Measurements from ENCODE around the gene TMEM175.
"Not testable (repeated sequence)": the region's sequence is repeated elsewhere in the genome, so short reads cannot be mapped to it uniquely, and the experiment has no call there.

TMEM175 gene

DNA sequence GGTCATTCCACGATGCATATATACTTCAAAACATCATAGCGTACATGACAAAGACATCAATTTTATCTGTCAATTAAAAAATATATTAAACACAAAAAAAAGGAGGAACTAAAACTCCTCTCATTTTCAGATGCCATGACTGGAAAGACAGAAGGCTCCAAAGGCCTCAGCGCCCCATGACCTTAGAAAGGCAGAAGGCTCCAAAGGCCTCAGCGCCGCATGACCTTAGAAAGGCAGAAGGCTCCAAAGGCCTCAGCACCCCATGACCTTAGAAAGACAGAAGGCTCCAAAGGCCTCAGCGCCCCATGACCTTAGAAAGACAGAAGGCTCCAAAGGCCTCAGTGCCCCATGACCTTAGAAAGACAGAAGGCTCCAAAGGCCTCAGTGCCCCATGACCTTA lies 13.7 kb upstream of the TMEM175 start:
- not testable (repeated sequence) for DNase-seq

GRCh38 chr4:919004-919680 lies 13.1 kb upstream of the TMEM175 start:
- not testable (repeated sequence) for DNase-seq

DNA sequence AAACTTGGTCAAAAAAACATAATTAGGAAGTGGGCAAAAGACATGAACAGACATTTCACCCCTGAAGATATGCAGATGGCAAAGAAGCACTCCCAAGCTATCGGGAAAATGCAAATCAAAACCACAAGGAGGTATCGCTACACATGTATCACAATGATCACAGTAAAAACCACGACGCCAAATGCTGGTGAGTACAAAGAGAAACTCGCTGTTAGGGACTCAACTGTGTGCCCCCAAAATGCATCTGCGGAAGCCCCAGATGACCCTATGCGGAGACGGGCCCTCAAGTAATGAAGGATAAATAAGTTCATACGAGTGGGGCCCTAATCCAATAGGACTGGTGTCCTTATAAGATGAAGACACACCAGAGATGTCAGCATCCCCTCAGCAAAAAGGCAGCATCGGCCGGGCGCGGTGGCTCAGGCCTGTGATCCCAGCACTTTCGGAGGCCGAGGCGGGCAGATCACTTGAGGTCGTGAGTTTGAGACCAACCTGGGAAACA lies 10.4 kb upstream of the TMEM175 start:
- DNase-seq: no peak

DNA sequence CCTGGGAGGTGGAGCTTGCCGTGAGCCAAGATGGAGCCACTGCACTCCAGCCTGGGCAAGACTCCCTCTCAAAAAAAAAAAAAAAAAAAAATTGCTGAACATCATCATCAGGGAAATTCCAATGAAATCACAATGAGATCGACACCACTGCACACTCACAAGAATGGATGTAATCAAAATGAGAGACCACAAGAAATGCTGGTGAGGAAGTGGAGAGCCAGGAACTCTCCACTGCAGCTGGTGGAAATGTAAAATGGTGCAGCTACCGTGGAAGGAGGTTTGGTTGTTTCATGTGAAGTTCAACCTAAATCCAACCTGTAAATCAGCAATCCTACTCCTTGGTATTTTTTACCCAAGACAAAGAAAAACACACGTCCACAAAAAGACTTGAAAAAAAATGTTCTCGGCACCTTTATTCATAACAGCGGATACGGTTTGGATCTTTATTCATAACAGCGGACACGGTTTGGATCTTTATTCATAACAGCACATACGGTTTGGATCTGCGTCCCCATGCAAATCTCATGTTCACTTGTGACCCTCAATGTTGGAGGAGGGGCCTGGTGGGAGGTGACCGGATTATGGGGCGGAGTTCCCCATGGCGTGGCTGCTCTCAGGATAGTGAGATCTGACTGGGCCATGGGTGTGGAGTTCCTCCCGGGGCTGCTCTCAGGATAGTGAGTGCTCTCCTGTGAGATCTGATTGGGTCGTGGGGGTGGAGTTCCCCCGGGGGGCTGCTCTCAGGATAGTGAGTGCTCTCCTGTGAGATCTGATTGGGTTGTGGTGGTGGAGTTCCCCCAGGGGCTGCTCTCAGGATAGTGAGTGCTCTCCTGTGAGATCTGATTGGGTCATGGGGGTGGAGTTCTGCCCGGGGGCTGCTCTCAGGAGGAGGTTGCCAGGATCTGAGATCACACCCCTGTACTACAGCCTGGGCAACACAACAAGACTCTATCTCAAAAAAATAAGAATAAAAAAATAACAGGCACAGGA lies 7.9 kb upstream of the TMEM175 start:
- no peak for DNase-seq

- no peak for DNase-seq
These were observed 7.1 kb upstream of the TMEM175 start for GRCh38 chr4:925171-925570.

DNA sequence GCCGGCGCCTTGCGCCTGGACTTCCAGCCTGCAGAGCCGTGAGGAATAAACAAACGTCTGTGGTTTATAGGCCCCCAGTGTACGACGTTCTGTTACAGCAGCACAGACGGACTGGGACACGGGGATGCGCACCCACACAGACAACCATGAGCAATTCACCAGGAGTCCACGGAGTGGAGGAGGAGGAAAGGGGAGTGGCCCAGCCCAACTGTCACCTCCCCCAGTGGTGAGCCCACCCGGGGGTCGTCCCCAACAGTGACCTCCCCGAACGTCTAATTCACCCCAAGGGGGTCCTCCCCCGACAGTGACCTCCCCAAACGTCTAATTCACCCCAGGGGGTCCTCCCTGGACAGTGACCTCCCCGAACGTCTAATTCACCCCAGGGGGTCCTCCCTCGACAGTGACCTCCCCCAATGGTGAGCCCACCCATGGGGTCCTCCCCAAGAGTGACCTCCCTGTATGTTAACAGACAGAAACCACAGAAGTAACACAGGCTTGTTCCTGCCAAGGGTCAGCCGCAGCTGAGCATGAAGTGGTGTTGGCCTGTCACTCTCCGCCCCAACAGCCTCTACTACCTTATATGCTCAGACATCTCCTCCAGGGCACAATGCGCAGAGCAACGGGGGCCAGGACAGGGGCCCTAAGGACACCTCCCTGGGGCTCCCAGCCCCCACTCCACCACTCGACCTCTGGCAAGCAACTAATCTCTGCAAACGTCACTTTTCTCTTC lies 6.3 kb upstream of the TMEM175 start:
- DNase-seq: no peak

DNA sequence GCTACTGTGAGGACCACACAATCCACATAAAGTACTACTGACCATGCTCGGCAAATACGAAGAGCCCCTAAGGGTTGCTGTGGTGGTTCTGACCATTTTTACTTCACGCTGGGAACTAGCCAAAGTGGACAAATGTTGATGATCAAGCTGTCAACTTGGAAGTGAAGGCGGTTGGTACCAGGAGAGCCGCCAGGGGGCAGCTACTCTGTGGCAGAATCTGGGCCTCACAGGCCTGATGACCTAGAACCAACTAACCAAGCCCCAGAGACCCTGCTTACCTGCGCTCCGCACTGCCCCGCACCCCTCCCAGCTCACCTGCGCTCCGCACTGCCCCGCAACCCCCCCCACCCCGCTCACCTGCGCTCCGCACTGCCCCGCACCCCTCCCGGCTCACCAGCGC lies 5.7 kb upstream of the TMEM175 start:
- DNase-seq: no peak

GRCh38 chr4:927566-927965 lies 4.7 kb upstream of the TMEM175 start:
- not testable (repeated sequence) for DNase-seq

DNA sequence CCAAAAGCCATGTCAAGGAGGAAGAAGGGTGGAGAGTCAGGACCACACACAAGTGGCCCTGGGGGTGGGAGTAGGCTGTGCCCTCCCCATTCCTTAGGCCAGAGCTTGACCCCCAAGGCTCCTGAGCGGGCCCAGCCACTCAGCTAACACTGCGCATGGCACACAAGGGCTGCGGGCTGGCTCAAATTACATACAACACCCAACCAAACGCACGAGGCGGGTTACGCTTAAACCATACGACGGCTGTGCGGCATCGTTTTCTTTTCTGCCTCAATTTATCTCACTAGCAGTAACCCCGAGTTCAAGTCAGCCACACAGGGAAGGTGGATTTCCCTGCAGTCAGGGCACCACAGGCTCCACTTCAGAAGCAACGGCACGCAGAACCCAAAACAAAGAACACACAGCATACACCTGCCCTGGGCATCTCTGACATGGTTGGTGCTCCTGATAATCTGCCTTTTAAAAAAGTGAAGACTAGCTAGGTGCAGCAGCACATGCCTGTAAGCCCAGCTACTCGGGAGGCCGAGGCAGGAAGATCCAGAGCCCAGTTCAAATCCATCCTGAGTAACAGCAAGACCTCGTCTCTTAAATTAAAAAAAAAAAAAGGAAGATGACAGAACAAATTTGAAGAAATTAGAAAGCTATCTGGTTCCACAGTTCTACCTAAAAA lies 3.0 kb upstream of the TMEM175 start:
- DNase-seq: no peak

GRCh38 chr4:930028-930551 lies 2.2 kb upstream of the TMEM175 start:
- no peak for DNase-seq

GRCh38 chr4:930827-931193 lies 1.4 kb upstream of the TMEM175 start:
- DNase-seq: no peak

DNA sequence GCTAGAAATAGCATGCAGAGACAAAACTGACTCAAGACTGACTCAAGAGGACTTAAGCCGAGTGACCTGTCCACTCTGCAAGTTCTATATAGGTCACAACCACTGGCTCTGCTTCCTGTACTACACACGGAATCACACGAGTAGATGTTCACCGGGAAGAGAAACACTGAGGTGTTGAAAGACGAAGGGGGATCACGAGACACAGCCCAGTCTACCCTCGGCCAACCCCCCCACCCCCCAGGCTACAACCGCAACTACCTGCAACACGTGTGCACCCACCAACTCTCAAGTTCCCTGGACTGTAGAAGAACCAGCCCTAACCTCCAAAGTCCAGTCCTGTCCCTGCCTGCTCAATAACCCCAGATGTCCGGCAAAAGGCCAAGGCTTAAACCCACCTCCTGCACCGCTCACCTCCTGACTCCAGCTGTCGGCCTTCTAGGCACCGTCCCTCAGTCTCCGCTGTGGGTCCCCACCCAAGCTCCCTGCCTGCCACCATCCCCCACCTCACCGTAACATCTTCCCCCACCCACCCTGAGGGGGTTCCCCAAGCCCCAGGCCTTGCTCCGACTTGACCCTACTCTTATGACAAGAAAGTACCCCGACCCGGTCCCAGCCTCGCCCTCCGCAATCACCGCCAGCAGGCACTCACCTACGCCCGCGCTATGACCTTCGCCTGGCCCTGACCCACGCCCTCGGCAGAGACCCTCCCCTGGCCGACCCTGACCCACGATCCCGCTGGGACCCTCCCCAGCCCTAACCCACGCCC lies 883 bp upstream of the TMEM175 start:
- DNase-seq: no peak

GRCh38 chr4:932713-933070 lies 432 bp downstream of the TMEM175 start:
- no peak for DNase-seq

GRCh38 chr4:939508-939907 lies 7.2 kb downstream of the TMEM175 start:
- not testable (repeated sequence) for DNase-seq

- DNase-seq: no peak
These were observed 13.2 kb downstream of the TMEM175 start for GRCh38 chr4:945274-946102.

DNA sequence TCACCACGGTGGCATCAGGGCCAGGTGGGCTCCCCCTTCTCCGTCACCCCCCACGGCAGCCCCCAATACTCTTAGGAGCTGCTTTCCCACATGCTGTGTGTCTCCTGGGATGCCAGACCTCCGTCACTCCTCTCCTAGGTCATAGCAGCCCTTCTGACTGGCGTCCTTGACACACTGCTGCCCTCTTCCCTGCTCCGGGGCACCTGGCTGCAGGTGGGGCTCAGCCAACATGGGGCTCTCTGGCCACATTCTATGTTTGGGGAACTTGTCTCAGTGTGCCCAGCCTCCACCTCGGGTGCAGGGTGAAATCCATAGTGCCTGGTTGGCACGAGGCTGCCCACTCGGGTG lies 13.8 kb downstream of the TMEM175 start:
- DNase-seq: no peak

DNA sequence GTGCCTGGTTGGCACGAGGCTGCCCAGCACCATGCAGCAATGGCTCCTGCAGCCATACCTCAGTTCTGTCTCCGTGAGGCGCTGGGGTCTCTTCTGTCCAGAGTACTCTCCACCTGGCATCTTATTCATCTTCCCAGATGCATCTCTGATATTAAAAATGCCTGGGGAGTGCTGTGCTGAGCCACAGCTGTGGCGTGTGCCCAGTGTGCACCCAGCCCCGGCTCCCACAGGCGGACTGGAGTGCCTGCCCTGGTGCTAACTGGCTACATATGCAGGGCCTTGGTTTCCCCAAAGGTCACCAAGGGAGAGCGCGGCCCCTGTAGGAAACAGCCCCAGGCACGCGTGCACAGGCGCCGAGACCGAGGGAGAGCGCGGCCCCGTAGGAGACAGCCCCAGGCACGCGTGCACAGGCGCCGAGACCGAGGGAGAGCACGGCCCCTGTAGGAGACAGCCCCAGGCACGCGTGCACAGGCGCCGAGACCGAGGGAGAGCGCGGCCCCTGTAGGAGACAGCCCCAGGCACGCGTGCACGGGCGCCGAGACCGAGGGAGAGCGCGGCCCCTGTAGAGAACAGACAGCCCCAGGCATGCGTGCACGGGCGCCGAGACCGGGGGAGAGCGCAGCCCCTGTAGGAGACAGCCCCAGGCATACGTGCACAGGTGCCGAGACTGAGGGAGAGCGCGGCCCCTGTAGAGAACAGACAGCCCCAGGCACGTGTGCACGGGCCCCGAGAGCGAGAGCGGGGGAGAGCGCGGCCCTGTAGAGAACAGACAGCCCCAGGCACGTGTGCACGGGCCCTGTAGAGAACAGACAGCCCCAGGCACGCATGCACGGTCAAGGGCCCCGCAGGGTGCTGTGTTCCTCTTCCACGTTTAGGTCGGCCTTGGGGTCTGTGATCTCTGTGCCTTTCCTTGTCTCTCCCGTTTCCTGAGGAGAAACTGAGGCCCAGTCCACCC lies 14.5 kb downstream of the TMEM175 start:
- DNase-seq: no peak

- no peak for DNase-seq
These were observed 15.3 kb downstream of the TMEM175 start for GRCh38 chr4:947491-947971.

DNA sequence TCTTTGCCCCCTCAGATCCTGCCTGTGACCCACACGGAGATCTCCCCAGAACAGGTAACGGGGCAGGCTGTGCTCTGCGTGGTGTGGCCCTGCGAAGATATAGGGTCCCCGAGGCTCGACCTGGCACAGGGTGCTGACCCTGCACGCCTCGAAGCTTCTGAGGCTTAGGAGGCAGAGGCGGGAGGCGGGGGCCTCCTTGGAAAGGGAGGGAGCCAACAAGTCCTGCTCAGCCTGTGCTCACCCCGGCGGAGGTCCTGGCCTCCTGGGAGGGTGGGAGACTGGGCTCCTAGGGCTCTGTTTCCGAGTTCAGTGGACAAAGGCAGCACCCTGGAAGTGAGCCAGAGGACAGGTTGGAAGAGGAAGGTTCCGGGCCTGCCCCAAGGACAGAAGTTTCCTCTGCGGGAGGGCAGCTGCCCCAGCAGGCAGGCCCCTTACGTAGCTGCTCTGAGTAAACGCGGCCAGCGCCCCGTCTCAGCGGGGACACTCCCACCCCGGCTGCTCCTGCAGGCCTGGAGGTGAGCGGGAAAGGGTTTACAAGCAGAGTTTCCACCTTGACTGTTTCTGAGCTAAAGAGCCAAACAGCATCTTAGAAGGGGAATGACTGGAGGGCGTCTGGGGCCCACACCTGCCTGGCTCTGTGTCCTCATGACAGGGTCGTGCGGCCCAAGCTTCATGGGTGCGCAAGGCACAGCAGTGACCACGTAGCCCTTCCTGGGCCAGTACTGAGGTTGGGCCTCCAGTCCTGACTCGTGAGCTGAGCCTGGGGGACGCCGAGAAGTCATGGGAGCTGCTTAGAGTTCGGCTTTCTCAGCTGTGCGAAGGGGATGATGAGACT lies 16.1 kb downstream of the TMEM175 start:
- DNase-seq: no peak

All from DMS79 treated with DMSO at 0.1 percent for 48 hours (cell line).